Fibroblast of upper back skin (primary cell): ENCODE results near the gene TMEM87B.

ENCODE experiments used
- DNase-seq: peaks from one replicate; pipeline ENCODE4 v3.0.0-alpha.2; 2013

Gene TMEM87B, protein sequence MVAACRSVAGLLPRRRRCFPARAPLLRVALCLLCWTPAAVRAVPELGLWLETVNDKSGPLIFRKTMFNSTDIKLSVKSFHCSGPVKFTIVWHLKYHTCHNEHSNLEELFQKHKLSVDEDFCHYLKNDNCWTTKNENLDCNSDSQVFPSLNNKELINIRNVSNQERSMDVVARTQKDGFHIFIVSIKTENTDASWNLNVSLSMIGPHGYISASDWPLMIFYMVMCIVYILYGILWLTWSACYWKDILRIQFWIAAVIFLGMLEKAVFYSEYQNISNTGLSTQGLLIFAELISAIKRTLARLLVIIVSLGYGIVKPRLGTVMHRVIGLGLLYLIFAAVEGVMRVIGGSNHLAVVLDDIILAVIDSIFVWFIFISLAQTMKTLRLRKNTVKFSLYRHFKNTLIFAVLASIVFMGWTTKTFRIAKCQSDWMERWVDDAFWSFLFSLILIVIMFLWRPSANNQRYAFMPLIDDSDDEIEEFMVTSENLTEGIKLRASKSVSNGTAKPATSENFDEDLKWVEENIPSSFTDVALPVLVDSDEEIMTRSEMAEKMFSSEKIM

GRCh38 chr2:112054847-112055729 lies at the start of gene TMEM87B:
TMEM87B (plus strand) TSS chr2:112055269; CDS start chr2:112055592, 323 bp downstream.
- DNase-seq = peak; percentile 97

- no peak for DNase-seq
Measured at GRCh38 chr2:112005406-112006075, 49.5 kb upstream of the TMEM87B start.

DNA sequence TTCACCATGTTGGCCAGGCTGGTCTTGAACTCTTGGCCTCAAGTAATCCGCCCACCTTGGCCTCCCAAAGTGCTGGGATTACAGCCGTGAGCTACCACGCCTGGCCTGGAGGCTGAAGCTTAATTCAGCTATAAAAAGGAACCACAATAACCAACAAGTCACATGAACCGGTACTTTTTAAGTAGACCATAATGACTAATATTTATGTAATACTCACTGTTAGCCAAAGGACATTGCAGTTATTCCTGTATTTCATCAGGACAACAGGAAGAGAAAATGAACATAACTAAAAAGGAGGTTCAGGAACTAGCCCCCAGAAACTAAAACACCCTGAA lies 49.0 kb upstream of the TMEM87B start:
- DNase-seq = peak; percentile 24

DNA sequence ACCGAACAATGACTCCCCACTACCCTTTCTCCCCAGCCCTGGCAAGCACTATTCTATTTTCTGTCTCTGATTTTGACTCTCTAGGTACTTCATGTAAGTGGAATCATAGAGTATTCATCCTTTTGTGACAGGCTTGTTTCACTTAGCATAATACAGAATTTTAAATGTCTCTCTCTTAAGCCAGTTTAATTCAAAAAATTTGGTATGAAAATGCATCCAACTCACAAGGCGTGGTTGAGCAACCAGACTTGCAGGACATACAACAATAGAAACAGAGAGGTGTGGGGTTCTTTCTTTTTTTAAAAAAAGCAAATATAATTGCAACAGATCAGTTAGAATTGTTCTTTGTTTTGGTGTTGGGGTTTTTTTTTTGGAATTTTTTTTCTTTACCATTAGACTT lies 47.6 kb upstream of the TMEM87B start:
- DNase-seq = no peak

- no peak for DNase-seq
Measured at GRCh38 chr2:112008910-112009485, 46.1 kb upstream of the TMEM87B start.

DNA sequence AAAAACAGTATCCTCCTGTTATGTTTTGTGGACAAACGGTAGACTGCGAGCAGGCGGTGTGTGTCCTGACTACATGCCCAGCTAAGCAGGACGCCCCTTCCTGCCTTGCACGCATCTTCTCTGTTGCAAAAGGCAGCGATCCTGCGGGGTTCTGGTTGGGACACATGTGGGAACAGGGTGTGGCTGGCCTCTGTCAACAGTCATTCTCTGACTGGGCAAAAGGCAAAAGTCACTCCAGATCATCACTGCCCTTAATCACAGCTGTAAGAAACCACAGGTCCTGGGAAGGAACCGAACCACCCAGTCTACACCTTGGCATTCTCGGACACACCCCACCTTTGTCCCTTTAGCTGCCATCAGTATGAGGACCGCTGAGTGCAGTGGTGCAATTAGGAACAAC lies 44.3 kb upstream of the TMEM87B start:
- no peak for DNase-seq

DNA sequence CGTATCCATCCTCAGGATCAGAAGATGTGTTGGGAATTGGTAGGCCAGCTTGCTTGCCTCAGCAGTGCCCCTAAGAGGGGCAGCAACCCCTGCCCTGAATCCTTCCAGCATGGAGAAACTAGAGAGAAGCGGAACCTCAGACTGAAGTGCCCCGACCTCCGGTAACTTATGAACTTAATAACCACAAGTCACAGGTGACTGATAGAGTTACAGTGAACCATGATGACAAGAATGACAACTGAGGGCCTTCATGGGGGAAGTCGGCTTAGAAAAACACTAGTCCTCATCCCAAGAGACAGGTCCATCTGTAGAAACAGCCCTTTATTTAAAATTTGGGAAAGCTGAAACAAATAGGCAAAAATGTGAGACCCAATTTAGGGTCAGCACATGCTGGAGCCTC lies 42.5 kb upstream of the TMEM87B start:
- no peak for DNase-seq

DNA sequence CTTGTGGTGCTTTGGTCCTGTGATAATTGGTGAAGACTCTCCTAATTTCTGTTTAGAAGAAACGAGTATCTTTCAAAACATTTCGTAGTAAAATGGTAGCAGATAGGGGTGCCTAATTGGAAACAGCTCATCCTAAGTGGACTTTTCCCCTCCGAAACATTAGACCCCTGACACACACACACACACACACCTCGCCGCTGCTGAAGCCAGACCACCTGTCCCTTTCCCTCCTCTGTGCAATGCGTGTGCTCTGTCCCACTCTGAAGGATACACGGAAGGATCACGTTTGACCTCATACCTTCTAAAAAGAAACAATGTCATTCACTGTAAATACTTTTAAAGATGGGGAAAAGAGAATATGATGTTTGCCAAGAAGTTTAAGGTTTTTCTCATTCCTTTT lies 36.2 kb upstream of the TMEM87B start:
- no peak for DNase-seq

DNA sequence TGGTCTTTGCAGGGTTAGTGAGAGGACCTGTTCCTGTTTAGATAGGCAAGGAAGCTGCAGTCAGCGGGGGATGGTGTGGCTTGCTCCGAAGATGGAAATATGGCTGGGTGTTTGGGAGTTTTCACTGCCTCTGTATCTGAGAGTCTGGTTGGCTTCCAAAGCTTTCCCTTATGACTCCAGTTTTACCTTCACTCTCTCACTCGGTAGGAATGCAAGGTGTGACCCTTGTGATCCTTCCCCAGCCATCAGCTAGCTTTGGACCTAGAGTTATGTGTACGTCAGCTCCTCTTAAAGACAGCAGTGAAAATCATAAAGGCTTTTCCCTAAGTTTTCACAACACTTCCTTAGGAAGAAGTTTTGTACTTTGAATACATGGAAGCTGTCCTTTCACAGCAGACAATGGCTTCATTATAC lies 35.5 kb upstream of the TMEM87B start:
- no peak for DNase-seq

DNA sequence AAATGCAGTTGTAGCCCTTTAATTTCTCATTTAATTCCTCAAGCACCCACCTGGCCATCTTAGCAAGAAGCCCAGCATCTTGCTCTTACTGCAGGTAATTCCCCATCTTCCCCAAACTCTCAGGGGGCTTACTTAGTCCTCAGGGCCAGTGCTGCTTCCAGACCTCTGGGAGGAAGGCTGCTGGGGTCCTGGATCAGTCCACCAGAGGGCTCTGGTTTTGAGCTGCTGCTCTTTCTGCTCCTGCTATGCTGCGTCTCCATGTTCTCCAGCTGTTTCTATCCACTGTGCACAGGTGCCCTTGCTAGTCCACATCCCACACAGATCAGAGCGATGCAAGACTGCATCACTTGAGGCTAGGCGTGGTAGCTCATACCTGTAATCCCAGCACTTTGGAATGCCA lies 34.5 kb upstream of the TMEM87B start:
- no peak for DNase-seq

- no peak for DNase-seq
Measured at GRCh38 chr2:112021290-112021689, 33.8 kb upstream of the TMEM87B start.

- DNase-seq = peak; percentile 44
Measured at GRCh38 chr2:112021781-112022231, 33.3 kb upstream of the TMEM87B start.

GRCh38 chr2:112023707-112024106 lies 31.4 kb upstream of the TMEM87B start:
- DNase-seq = no peak

DNA sequence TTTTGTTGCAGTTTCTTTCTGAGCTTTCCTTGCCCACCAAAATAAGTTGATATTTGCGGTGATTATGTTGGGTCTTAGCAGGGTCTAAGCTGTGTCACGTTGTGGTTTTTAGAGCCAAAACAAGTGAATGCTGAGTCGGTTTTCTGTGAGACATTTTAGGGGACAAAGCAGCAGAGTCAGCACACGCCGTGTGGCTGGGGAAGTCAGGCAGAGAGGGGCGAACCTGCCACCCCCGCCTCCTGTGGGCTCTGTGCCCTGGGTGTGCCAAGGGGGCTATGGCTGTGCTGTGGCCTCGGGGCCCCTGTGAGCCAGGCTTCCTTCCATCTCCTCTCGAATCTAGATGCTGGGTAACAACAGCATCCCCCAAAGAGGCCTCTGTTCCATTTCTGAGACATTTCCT lies 30.8 kb upstream of the TMEM87B start:
- no peak for DNase-seq

DNA sequence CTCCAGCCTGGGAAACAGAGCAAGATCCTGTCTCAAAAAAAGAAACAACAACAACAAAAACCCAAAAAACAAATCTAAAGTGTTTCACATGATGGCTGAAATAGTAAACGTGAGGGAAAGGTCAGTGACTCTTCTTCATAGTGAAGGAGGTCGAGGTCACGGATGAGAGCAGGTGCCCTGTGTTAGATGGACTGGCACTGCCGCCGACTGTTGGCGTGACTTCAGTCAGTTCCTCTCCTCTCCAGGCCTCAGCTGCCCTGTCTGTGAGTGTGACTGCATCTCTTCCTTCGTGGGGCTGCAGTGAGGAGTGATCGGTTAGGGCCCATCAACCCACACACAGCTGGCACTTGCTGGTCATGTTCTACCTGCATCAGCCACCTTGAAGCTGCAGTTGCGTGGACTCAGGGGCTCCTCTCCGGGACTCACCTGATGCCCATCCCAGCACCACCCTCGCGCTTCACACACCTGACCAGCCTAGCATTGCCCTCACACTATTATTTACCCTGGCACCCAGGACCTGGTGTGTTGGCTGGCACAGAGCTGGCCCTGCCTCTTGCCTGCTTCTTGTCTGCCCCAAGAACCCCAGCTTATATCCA lies 30.1 kb upstream of the TMEM87B start:
- no peak for DNase-seq

- DNase-seq = no peak
Measured at GRCh38 chr2:112026509-112026908, 28.6 kb upstream of the TMEM87B start.

GRCh38 chr2:112027767-112028166 lies 27.3 kb upstream of the TMEM87B start:
- no peak for DNase-seq

DNA sequence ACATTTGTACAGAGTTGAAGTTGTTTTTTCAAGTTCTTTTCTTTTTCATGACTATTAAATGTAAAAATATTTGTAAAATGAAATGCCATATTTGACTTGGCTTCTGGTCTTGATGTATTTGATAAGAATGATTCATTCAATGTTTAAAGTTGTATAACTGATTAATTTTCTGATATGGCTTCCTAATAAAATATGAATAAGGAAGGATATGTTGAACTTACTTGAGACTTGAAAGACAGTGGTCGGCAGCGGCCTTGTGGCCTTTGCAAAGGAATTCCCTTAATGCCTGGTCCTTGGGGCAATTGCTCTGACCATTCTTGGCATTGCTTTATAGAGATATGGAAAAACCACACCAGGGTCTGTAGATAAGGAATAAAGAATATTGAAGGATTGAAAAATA lies 25.9 kb upstream of the TMEM87B start:
- DNase-seq = no peak

GRCh38 chr2:112031473-112032223 lies 23.4 kb upstream of the TMEM87B start:
- DNase-seq = peak; percentile 19

DNA sequence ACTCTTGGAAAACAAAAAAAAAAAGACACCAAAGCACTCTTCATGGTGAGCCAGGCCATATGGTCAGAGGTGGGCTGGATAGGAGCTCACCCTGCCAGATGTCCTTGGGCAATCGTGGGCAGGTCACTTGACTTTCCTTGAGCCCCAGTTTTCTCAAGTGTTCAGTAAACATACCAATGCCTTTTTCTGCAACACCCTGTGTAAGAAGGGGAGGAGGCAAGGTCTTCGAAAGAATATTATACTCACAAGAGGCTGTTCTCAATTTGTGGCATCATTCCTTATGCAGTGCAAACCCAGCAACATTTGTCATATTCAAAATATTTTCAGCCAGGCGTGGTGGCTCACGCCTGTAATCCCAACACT lies 22.9 kb upstream of the TMEM87B start:
- no peak for DNase-seq

DNA sequence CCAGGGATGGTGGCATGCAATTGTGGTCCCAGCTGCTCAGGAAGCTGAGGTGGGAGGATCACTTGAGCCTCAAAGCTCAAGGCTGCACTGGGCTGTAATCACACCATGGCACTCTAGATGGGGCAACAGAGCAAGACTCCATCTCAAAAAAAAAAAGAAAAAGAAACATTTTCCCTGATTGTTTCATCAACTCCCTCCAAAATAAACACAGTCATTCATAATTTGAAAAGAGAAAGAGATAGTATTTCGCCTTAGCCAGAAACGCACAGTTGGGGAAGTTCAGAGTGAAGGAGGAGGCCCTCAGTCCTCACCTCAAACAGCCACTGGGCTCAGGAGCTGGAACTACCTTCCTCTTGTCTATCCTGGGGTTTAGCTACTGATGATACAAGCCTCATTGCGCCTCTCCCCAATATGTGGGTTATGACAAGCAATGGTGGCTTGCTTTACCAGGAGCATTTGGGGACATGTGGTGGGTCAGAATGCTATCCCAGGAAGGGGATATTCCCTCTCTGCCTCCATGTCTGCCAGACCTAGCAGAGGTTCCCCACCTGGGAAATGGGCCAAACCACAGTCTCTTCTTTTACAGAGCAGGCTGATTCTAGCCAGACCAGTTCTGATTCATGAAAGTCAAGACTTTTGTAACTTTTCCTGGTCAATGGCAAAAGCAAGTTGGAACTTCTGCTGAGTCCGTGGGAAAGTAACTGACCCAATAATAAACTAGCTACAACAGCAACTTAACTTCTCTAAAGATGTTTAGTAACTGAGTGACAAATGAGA lies 22.2 kb upstream of the TMEM87B start:
- DNase-seq = peak; percentile 82
